ENCODE data around the gene EHBP1.
A peak's percentile ranks its signal among the peaks of the same experiment; 100 is the strongest.

The EHBP1 gene

DNA sequence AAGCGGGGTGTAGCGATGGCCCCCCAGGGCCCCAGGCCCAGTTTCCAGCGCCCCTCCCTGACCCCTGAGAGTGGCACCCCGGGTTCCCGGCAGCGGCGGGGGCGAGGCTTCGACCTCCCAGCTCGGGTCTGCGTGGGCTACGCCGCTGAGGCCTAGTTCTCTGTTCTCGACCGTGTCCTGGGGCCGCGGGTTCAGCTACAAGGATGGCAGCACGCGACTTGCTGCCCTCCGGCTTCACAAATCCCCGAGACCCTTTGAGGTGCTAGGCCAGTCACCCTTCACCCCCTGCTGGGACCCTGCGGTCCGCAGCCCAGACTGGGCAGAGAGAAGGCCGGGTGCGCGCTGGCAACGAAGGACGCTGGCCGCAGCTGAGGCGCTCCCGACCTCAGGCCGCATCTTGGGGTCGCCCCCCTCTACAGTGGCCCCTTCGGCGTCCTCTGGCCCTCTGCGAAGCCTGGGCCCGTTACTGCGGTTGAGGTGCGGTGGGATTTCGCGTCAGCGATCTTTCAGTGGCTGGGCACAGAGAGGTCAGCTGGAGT is 346.4 kb downstream of the EHBP1 start:
- peak overlapping the region; percentile 81 for H3K4me3 ChIP-seq (ENCODE audit: low read depth, low read length)
- peaks cover 50% of the 10 kb centered on the region for H3K4me1 ChIP-seq (ENCODE audit: control insufficient read depth, insufficient read depth, low read length)
- H3K9me3 ChIP-seq (ENCODE audit: control insufficient read depth, insufficient read depth, low read depth, low read length) = no peaks in the 10 kb centered on the region
- no peak overlapping the region for H3K9ac ChIP-seq (ENCODE audit: low read length)
- H3K36me3 ChIP-seq (ENCODE audit: control insufficient read depth, insufficient read depth, low read length) = no peaks in the 10 kb centered on the region
- peaks cover 99% of the 10 kb centered on the region for H3K27me3 ChIP-seq (ENCODE audit: control insufficient read depth, insufficient read depth, low read length)
- no peak overlapping the region for H3K27ac ChIP-seq (ENCODE audit: low read depth, low read length)

DNA sequence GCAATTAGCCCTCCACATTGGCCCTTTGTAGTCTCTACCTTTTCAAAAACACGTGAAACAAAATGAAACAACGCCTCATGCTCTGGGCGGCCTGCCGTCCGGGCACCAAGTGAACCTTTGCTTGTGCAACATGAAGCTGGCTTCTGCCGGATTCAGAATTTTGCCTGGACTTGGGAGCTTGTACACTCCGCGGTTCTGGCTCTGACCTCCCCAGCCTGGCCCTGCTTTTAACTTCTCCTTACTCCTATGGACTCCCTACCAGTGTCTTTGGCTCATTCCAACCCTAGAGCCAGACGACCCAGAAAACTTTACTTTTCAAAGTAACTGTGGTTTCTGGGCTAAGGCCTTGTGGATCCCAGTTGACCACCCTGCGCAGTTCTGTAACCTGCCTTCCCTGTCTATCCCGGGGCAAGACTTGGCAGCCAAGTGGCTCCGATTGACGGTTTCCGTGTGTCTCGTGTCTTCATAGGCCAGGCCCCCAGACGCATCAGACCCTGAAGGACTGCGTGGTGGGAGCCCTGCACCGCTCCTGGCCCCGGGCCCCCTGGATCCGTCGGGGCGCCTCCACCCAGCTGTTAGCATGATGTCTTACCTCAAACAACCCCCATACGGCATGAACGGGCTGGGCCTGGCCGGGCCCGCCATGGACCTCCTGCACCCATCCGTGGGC is 347.0 kb downstream of the EHBP1 start:
- H3K36me3 ChIP-seq (ENCODE audit: control insufficient read depth, insufficient read depth, low read length) = no peaks in the 10 kb centered on the region
- H3K27me3 ChIP-seq (ENCODE audit: control insufficient read depth, insufficient read depth, low read length) = peaks cover 99% of the 10 kb centered on the region
- H3K9me3 ChIP-seq (ENCODE audit: control insufficient read depth, insufficient read depth, low read depth, low read length) = no peaks in the 10 kb centered on the region
- H3K4me1 ChIP-seq (ENCODE audit: control insufficient read depth, insufficient read depth, low read length) = peaks cover 49% of the 10 kb centered on the region
- peak overlapping the region; percentile 81; the same call in 1 of the 2 replicates for H3K4me3 ChIP-seq (ENCODE audit: low read depth, low read length)
- H3K27ac ChIP-seq (ENCODE audit: low read depth, low read length) = no peak overlapping the region
- H3K9ac ChIP-seq (ENCODE audit: low read length) = no peak overlapping the region

DNA sequence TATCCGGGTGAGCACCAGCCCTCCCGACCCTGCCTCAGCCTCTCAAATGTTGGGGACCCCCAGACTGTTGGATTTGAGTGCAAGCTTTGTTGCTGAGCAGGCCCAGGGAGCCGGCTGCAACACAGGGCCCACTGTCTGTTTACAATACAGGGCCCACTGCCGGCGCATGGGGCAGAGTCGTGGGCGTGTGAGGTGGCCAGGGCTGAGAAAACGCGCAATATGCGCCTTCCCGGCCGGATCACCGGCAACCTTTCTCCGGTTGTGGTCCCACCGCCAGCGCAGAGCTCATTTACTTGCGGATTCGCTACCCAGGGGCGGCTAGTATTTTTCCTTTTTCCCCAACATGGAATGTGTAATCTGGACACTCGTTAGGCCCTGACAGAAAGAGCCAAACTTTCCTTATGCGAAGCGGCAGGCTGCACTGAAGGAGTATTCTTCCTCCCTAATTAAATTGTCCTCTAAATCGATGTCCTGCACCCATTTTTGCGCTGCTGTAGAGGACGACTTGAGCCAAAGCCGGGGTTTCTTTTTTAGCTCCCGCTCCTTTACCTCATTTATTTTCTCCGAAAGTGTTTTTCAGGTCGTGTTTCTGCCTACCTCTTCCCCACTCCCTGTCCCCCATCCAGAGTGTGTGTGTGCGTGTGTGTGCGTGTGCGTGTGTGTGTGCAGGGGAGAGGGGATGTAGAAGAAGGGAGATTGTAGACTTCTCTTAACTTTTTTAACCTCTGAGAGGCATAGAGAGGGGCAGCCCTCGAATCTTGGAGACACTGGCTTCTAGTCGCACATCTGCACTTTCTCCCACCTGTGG is 347.8 kb downstream of the EHBP1 start:
- peaks cover 99% of the 10 kb centered on the region for H3K27me3 ChIP-seq (ENCODE audit: control insufficient read depth, insufficient read depth, low read length)
- H3K4me1 ChIP-seq (ENCODE audit: control insufficient read depth, insufficient read depth, low read length) = peaks cover 54% of the 10 kb centered on the region
- H3K36me3 ChIP-seq (ENCODE audit: control insufficient read depth, insufficient read depth, low read length) = no peaks in the 10 kb centered on the region
- no peak overlapping the region for H3K9ac ChIP-seq (ENCODE audit: low read length)
- H3K9me3 ChIP-seq (ENCODE audit: control insufficient read depth, insufficient read depth, low read depth, low read length) = no peaks in the 10 kb centered on the region
- H3K27ac ChIP-seq (ENCODE audit: low read depth, low read length) = no peak overlapping the region
- H3K4me3 ChIP-seq (ENCODE audit: low read depth, low read length) = peak overlapping the region; percentile 53

DNA sequence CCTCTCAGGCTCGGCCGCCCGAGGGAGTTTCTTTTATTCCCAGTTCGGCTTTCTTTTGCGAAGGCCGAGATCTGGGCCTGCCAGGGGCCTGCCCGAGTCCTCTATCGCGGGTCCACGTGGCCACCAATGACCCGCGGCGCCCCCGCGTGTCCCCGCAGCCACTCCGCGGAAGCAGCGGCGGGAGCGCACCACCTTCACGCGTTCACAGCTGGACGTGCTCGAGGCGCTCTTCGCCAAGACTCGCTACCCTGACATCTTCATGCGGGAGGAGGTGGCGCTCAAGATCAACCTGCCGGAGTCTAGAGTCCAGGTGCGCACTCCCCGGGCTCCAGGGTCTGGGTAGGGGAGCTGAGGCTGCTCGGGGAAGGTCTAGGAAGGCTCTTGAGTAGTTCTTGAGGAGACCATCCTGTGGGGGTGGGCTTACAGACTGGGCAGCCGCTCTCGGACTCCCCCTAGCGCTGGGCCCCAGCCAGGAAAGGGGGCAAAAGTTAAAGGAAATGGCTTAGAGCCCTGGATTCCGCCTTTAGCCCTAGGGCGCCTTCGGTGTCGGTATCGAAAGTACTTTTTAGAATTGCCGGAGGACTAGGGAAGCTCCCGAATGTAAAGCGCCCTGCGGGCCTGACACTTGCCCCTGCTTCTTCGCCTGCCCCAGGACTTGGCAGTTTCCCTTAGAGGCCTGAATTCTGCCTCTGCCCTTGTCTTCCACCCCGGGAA is 348.5 kb downstream of the EHBP1 start:
- H3K9me3 ChIP-seq (ENCODE audit: control insufficient read depth, insufficient read depth, low read depth, low read length) = no peaks in the 10 kb centered on the region
- no peak overlapping the region for H3K27ac ChIP-seq (ENCODE audit: low read depth, low read length)
- peak overlapping the region; percentile 53 for H3K4me3 ChIP-seq (ENCODE audit: low read depth, low read length)
- no peak overlapping the region for H3K9ac ChIP-seq (ENCODE audit: low read length)
- no peaks in the 10 kb centered on the region for H3K36me3 ChIP-seq (ENCODE audit: control insufficient read depth, insufficient read depth, low read length)
- peaks cover 61% of the 10 kb centered on the region for H3K4me1 ChIP-seq (ENCODE audit: control insufficient read depth, insufficient read depth, low read length)
- peaks cover 99% of the 10 kb centered on the region for H3K27me3 ChIP-seq (ENCODE audit: control insufficient read depth, insufficient read depth, low read length)

DNA sequence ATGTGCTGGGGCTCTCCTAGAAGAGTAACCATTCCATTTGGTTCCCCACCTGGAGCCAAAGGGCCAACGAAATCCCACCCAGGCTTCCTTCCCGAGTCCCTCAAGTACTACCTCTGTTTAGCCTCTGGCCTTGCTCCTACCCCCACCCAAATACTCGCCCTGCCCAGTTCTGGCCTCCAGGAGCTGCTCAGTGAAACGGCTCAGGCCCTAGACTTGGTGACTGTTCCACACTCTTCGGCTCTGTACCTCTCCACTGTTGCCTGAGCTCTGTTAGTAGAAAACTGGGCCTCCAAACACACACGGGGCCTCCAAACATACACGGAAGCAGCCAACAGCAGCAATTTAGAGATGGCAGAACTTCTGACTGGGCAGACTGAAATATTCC is 349.3 kb downstream of the EHBP1 start:
- H3K9ac ChIP-seq (ENCODE audit: low read length) = no peak overlapping the region
- no peaks in the 10 kb centered on the region for H3K36me3 ChIP-seq (ENCODE audit: control insufficient read depth, insufficient read depth, low read length)
- H3K27ac ChIP-seq (ENCODE audit: low read depth, low read length) = no peak overlapping the region
- peaks cover 98% of the 10 kb centered on the region for H3K27me3 ChIP-seq (ENCODE audit: control insufficient read depth, insufficient read depth, low read length)
- H3K4me1 ChIP-seq (ENCODE audit: control insufficient read depth, insufficient read depth, low read length) = peaks cover 56% of the 10 kb centered on the region
- H3K9me3 ChIP-seq (ENCODE audit: control insufficient read depth, insufficient read depth, low read depth, low read length) = no peaks in the 10 kb centered on the region
- peak overlapping the region; percentile 57 for H3K4me3 ChIP-seq (ENCODE audit: low read depth, low read length)

DNA sequence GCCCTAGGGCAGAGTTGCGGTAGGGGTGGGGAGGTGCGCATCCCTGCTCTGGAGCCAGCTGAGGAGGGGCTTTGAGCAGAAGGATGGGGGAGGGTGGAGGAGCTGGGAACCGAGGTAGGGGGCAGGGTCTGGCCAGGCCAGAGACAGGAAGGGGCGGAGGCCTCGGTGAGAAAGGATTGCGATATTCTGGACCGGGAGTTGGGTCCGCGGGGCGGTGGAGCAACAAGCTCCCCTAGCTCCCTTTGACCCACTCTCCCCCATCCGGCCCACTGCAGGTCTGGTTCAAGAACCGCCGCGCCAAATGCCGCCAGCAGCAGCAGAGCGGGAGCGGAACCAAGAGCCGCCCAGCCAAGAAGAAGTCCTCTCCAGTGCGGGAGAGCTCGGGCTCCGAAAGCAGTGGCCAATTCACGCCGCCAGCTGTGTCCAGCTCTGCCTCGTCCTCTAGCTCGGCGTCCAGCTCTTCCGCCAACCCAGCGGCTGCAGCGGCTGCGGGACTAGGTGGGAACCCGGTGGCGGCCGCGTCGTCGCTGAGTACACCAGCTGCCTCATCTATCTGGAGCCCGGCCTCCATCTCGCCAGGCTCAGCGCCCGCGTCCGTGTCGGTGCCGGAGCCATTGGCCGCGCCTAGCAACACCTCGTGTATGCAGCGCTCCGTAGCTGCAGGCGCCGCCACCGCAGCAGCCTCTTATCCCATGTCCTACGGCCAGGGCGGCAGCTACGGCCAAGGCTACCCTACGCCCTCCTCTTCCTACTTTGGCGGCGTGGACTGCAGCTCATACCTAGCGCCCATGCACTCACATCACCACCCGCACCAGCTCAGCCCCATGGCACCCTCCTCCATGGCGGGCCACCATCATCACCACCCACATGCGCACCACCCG is 350.0 kb downstream of the EHBP1 start:
- peak overlapping the region; percentile 57 for H3K4me3 ChIP-seq (ENCODE audit: low read depth, low read length)
- peak overlapping the region; percentile 5 for H3K9ac ChIP-seq (ENCODE audit: low read length)
- peaks cover 58% of the 10 kb centered on the region for H3K4me1 ChIP-seq (ENCODE audit: control insufficient read depth, insufficient read depth, low read length)
- H3K27ac ChIP-seq (ENCODE audit: low read depth, low read length) = no peak overlapping the region
- peaks cover 99% of the 10 kb centered on the region for H3K27me3 ChIP-seq (ENCODE audit: control insufficient read depth, insufficient read depth, low read length)
- H3K9me3 ChIP-seq (ENCODE audit: control insufficient read depth, insufficient read depth, low read depth, low read length) = no peaks in the 10 kb centered on the region
- H3K36me3 ChIP-seq (ENCODE audit: control insufficient read depth, insufficient read depth, low read length) = no peaks in the 10 kb centered on the region

DNA sequence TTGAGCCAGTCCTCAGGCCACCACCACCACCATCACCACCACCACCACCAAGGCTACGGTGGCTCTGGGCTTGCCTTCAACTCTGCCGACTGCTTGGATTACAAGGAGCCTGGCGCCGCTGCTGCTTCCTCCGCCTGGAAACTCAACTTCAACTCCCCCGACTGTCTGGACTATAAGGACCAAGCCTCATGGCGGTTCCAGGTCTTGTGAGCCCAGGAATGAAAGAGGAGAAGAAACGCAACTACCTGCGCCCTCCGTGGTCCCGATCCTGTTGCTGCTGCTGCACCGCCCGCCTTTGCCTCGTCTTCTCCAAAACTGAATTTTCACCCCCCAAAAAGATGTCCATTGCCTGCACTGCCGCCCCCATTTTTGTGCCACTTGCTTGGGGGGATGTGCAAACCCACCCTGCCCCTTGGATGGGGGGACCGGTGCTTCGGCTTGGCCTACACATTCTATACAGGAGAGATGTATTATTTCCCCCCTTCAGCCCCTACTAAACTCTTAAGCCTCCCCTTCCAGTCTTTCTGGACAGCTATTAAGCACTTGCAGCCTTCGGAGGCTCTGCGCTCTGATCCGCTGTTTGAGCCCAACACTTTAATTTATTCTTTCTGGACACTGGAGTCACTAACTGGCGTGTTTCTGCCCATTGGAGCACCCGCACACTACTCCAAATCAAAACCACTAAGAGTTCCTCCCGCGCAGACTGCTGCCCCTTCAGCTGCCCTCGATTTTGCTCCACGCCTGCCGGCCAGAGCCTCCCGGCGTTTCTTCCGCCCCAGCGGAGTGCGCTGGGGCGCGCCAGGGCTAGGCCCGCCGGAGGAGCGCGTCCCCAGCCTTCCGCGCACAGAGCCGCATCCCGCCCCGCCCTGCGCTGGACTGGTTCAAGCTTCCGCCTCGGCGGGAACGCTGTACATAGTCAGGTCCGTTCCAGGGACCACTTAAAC is 350.9 kb downstream of the EHBP1 start:
- Histone ChIP-seq H3K9ac (ENCODE audit: low read length) (peak overlapping the region; percentile 5), H3K4me3 (ENCODE audit: low read depth, low read length) (peak overlapping the region; percentile 57), H3K9me3 (ENCODE audit: control insufficient read depth, insufficient read depth, low read depth, low read length) (no peaks in the 10 kb centered on the region), H3K27me3 (ENCODE audit: control insufficient read depth, insufficient read depth, low read length) (peaks cover 100% of the 10 kb centered on the region), H3K4me1 (ENCODE audit: control insufficient read depth, insufficient read depth, low read length) (peaks cover 58% of the 10 kb centered on the region), H3K27ac (ENCODE audit: low read depth, low read length) (no peak overlapping the region), H3K36me3 (ENCODE audit: control insufficient read depth, insufficient read depth, low read length) (no peaks in the 10 kb centered on the region)

DNA sequence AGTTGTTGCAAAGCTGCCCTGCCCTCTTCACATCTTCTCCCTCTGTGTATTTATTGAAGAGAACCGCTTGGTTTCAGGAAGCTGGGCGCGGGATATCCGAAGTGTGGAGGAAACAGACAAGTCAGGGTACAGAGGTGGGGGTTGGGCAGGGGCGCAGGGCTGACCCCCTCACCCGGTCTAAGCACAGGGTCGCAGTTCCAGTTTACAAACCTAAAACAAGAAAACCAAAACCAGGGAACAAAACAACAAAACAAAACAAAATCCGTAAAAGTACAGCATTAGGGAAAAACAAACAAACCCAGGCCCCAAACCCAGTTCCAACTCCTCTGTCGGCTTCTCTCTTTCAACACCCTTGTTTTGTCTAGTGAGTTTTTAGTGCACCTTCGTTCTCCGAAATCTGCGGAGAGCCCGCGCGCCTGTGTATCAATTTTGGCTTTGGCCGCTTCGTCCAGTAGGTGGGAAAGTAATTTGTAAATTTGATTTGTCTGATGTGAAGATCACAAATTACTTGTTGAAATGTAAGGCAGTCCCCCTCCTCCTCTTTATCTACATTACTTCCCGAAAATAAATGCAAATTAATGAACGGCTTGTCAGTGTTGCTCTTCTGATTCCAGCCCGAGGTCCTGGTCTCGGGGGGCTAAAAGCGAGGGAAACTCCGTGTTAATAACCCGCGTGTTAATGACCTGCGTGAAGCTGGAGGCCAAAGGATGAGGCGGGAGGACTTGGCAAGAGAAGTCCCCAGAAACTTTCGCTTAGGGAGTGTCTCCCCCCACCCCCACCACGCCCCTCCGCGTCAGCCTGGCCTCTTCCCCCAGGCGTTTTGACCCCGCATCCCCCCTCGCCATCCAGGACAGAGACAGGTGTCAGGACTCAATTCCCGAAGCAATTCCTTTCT is 352.0 kb downstream of the EHBP1 start:
- no peaks in the 10 kb centered on the region for H3K36me3 ChIP-seq (ENCODE audit: control insufficient read depth, insufficient read depth, low read length)
- H3K4me1 ChIP-seq (ENCODE audit: control insufficient read depth, insufficient read depth, low read length) = peaks cover 51% of the 10 kb centered on the region
- peaks cover 100% of the 10 kb centered on the region for H3K27me3 ChIP-seq (ENCODE audit: control insufficient read depth, insufficient read depth, low read length)
- peak overlapping the region; percentile 47 for H3K4me3 ChIP-seq (ENCODE audit: low read depth, low read length)
- H3K9me3 ChIP-seq (ENCODE audit: control insufficient read depth, insufficient read depth, low read depth, low read length) = no peaks in the 10 kb centered on the region
- H3K9ac ChIP-seq (ENCODE audit: low read length) = no peak overlapping the region
- H3K27ac ChIP-seq (ENCODE audit: low read depth, low read length) = no peak overlapping the region
